Stimulated activated CD4-positive, alpha-beta T cell treated with anti-CD3 and anti-CD28 coated beads, Interleukin-2, amount 100 ng/mL, for 24 hours (primary cell): ENCODE results near the gene RBBP5.
"Not testable (repeated sequence)": the region's sequence is repeated elsewhere in the genome, so short reads cannot be mapped to it uniquely, and the experiment has no call there.

ENCODE experiments used
- DNase-seq, 2 donors: peaks; one replicate each; pipeline ENCODE4 v3.0.0-alpha.2; 2020

Gene RBBP5, protein sequence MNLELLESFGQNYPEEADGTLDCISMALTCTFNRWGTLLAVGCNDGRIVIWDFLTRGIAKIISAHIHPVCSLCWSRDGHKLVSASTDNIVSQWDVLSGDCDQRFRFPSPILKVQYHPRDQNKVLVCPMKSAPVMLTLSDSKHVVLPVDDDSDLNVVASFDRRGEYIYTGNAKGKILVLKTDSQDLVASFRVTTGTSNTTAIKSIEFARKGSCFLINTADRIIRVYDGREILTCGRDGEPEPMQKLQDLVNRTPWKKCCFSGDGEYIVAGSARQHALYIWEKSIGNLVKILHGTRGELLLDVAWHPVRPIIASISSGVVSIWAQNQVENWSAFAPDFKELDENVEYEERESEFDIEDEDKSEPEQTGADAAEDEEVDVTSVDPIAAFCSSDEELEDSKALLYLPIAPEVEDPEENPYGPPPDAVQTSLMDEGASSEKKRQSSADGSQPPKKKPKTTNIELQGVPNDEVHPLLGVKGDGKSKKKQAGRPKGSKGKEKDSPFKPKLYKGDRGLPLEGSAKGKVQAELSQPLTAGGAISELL

DNA sequence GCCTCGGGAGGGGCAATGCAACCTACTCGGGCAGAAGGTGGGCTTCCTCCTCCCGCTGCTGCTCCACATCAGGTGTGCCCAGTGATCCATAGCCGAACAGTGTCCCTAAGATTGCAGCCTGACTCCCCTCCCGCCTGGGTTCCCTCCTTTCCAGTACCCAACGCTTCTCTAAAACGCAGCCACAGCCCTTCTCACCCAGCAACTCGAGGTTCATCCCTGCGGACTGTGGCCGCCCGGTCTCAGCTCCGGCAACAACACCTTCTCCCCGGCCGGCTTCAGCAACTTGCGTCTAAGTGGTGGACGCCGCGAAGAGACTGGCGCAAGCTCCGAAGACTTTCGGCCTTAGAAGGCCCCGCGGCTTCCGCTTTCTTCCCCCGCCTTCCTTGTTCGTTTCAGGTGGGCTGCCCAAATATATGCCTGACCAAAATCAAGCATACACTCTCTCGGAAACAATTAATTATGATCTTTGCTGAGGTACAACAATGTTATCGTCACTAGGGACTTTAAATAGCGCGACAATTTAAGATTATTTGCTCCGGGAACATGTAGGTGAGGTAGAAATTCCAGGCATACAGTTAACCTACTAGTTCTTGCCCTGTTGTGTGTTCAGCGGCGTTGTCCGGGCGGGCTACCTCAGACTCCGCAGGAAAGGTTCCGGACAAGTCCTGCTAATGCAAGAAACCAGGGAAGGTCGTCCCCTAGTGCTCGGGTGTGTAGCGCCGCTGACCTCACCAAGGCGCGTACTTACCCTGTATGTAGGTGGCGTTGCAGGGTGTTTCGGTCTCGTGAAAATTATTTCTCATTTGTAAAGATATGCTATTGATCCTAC is at the start of gene RBBP5:
RBBP5 (minus strand) TSS at position 319 of the 829 bp plus-strand sequence; CDS start at position 214, 105 bp downstream.
- DNase-seq: peak; percentile 93 to 96

DNA sequence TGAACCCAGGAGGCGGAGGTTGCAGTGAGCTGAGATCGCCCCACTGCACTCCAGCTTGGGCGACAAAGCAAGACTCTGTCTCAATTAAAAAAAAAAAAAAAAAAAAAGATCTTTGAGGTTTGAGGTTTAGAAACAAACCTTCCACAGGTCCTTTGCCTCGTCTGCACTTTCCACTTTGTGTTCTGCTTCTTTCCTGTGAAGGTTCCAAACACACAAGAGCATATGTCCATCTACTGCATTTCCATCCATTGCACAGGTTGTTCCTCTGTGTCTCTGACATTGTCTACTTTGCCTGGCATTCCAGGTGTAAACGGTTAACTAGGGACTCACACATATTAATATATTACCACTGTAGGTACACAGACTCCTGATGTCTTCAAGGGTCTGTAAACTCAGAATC is 49.6 kb upstream of the RBBP5 start:
- no peak for DNase-seq

DNA sequence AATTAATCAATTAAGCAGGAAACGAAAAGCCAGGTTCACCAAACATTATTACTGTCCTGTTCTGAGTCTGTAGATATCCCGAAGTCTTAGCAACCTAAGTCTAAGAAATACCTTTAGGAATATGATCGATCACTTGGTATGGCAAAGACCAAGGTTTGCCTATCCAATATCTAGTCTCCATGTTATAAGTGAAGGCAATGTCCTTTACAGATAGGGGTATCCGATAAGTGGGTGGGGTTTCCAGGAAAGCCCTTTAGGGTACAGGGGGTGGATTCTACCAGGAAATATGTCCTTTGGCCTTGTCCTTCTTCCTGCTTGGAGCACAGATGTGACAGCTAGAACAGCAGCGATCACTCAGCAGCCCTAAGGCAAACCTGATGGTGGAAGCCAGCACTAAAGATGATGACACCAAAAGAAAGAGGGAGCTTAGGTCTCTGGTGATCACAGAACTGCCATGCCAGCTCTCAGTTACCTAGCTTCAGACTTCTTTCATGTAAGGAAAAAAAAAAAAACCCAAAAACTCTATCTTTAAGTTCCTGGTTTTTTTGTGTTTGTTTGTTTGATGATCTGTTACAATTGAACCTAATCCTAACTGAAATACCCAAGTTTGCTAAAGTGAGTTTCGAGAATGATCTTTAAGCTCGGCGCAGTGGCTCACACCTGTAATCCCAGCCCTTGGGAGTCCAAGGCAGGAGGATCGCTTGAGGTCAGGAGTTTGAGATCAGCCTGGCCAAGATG is 48.9 kb upstream of the RBBP5 start:
- no peak for DNase-seq

DNA sequence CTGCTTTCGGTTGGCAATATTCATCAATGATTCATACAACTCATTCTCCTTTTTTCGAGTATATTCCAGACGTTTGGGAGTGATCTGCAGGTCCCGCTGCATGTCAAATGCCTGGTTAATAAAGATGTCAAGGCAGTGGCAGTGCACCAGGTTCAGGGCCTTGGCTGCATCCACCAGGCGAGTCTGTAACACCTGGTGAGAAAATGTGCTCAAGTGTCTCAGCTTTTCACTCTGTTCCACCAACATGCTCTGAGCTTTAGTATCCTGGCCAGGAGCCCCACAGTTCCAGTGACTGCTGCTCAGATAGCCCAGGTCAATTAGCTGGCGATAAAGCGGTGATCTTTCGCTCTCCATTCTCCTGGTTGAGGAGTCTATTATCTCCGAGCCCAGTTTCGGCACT is 47.5 kb upstream of the RBBP5 start:
- no peak for DNase-seq

DNA sequence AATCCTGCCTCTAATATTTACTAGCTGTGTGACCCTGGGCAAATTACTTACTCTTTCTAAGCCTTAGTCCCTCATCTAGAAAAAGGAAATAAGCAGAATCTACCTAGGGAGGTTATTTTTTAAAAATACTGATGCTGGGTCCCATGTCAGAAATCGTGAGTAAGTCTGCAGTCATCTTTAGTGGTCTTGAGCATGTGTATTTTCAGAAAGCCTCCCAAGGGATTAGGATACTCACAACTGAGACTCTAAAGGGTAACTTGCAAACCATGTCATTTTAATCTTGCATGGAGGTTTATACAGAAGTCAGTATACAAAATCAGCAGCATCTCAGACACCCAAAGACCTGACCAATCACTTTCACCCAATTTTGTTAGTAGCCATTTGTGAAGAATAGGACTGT is 46.5 kb upstream of the RBBP5 start:
- DNase-seq: no peak

DNA sequence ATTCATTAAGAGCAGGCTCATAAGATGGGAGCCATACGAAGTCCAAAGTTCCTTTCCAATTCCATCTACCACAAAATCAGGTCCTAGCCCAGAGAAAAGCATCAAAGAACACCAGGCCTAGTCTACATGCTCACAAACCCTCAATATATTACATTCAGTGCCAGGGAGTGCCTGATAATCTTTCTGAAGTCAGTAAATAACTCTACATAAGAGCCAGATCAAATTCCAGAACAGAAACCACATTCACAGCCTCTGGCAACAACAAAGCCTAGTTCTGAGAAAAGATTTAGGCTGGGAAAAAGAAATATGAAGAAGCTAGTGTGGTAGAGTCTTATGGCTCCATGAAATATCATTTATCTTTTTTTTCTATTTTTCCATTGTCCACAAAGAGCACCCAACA is 40.5 kb upstream of the RBBP5 start:
- DNase-seq: no peak

DNA sequence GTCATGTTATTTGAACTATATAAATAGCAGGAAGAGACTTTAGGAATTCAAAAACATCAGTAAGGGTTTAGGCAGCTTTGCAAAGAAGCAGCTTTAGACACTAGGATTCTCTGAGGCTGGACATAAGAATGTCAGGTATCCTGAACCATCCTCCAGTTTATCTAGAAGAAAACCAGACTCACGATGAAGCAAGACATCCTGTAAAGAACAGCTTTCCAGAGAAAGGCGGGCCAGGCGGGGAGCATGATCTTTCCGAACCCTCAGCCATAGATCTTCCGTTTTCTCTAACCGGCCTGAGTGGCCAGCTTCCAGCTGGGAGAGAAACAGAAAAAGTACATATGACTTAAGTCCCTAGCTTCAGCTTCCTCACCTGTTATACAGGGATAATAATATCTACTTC is 39.3 kb upstream of the RBBP5 start:
- no peak for DNase-seq

DNA sequence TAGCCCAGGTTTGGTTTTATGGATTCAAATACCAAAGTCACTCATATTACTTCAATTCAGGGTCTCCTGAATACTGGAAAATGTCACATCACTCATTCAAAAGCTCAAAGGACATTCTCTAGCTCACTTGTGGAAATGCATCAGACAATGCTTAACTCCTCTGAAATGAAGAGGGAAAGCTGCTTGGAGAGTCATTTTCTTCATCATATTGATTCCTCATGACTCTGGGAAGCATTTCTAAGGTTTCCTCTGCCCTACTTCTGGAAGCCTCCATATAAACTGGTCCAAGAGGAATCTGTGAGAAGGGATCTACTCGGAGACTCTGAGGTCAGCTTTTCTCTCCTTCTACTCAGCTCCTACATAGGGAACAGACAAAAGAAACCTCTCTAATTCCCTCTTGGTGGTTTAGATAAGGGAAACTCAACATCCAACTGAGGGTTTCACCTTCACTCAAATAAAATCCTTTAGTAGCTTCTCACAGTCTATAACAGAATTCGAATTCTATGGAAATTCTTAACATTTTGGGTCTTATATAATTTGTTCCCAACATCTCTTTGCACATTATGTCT is 36.4 kb upstream of the RBBP5 start:
- no peak for DNase-seq

DNA sequence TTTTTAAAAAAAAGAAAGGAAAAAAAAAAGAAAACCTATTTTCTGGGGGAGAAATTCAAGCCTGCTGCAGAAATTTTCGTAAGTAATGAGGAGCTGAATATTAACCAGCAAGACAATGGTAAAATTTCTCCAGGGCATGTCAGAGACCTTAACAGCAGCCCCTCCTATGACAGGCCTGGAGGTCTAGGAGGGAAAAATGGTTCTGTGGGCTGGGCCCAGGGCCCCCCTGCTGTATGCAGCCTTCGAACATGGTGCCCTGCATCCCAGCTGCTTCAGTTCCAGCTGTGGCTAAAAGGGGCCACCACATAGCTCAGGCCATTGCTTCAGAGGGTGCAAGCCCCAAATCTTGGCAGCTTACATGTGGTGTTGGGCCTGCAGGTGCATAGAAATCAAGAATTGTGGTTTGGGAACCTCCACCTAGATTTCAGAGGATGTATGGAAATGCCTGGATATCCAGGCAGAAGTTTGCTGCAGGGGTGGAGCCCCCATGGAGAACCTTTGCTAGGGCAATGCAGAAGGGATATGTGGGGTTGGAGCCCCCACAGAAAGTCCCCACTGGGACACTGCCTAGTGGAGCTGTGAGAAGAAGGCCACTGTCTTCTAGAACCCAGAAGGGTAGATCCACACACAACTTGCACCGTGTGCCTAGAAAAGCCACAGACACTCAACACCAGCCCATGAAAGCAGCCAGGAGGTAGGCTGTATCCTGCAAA is 34.0 kb upstream of the RBBP5 start:
- not testable (repeated sequence) for DNase-seq

DNA sequence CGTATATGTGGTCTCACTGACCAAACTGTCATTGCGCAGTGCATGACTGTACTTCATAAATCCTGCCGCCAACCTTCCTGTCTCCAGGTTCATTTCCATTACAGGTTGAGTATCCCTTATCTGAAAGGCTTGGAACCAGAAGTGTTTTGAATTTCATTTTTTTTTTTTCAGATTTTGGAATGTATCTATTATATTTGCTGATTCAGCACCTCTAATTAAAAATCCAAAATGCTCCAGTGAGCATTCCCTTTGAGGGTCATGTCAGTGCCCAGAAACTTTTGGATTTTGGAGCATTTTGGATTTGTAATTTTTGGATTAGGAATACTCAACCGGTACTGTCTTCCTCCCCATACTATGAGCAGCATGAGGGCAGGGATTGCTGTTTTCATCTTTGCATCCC is 30.7 kb upstream of the RBBP5 start:
- no peak for DNase-seq

DNA sequence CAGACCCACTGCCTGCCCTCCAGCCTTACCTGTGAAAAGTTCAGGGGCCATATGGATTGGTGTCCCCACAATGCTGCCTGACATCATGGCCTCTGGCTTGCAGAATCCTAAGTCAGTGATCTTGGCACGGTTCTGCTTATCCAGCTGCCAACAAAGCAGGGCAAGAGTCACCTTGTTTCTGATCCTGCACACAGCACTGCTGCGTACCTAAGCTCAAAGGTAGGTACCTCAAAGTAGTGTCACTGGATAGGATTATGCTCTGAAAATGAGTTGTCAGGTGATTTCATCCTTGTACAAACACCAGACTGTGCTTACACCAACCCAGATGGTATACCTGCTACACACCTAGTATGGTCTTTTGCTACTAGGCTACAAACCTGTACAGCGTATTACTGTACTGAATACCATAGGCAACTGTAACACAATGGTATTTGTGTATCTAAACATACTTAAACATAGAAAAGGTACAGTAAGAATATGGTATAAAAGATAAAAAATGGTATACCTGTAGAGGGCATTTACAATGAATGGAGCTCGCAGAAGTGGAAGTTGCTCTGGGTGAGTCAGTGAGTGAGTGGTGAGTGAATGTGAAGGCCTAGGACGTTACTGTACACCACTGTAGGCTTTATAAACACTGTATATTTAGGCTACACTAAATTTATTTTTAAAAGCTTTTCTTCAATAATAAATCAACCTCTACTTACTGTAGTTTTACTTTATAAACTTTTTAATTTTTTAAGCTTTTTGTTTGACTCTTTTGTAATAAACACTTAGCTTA is 29.1 kb upstream of the RBBP5 start:
- no peak for DNase-seq

DNA sequence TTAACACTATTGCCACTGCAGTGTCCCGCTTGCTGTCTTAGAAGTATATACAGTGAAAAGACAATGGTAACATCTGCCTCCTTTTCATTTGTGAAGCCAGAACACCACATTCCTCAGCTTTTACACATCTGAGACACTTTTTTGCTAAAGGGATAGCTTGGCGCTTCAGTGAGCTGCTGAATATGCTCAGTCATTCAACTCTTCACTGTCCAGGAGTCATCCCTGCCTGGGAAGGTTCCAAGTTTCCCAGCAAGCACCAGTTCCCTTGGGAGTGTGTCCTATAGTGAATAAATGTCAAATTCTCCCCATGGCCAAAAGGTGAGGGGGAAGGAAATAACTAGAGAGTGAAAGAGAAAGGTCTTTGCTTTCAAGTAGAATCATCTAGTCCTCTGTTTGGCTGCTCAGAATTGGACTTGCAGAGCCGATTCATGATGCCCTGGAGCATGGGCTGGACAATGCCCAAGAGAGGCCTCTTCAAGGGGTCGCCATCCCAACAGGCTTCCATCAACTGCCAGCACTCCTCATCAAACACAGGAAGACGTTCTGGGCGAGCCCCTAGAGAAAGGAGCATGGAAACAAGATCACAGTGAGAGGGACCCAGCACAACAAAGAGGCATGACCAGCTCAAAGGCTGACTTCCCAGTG is 25.5 kb upstream of the RBBP5 start:
- DNase-seq: no peak

DNA sequence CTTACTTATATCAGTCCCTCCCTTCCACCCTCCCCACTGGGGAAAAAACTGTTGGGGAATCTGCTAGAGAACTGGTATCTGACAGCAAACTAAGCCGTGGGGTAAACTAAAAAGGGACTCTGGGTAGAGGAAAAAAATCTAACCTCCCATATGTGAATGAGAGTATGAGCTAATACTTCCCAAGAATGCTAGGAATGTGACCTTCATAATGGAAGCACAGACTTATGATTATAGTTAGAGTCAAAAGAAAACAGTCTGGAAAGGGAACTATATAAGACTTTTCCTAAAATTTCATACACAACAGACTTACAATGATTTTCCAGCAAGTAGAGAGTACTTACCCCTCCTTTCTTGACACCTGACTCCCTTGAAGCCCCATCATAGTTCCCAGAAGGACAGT is 23.0 kb upstream of the RBBP5 start:
- no peak for DNase-seq

DNA sequence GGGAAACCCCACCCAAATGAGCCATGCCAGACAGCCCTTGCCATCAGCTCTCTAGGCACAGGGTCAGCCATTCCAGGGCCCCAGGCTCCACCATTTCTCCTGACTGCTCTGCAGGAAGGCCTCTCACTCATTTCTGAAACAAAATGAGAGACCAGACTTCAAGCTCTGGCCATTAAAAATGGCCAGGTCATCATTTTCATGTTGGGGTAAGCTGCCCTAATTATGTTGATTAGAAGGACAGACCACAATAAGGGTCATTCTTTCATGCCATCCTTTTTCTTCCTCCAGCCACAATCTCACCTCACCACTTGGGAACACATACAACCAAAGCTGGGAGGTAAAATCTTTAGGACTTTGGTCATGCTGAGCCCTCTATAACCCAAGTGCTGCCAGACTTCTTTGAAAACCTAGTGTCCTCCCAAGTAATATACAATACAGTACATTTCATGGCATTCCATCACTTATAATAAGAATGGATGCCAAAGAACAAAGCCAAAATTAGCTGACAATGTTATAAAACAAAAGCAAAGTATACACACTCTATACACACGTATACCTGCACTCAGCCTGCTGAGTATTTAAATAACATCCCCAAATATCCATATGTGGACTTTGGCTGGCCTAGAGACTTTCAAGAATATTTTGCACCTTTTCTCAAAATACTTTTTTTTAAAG is 22.4 kb upstream of the RBBP5 start:
- DNase-seq: no peak

DNA sequence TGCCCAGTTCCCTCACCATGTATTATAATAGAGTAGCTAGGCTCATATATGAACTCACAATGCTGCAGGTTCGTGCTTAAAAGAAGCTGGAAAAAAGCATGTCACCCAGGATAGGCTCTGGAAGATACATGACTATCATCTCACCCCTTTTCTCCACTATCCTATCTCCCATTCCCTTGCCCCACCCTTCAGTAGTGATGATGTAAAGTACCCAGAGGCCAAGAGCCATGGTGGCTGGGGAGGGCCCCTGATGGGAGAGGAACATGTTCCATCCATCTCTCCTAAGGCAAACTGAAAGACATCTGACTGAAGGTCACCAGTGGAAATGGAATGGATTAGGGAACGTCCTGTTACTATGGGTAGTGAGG is 20.3 kb upstream of the RBBP5 start:
- DNase-seq: no peak

DNA sequence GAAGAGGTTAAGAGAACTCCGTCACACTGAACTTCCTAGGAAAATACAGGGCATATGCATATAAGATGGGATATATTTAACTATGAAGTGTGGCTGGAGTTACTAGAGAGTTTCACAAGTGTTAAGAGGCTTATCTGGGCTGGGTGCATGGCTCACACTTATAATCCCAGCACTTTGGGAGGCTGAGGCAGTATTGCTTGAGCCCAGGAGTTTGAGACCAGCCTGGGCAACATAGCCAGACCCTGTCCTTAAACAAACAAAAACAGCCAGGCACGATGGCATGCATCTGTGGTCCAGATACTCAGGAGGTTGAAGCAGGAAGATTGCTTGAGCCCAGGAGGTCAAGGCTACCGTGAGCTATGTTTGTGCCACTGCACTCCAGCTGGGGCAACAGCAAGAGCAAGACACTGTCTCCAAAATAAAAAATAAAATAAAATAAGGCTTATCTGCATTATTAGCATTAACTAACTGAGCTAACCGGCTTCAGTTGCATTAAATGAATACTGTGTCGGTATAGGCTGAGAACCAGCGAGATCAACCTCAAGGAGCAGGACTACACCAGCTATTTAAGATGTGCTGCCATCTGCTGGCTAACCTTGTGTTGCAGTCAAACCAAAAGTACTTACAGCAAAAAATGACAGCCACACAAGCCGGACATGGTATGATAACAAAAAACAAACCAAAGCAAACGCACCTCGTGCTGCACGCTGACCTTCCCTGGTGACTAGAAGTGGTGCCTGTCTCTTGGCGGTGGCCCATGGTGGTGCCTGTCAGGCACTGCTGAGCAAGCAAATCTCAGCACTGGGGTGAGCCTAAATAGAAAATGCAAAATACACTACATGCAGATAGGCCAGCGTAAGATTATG is 19.7 kb upstream of the RBBP5 start:
- DNase-seq: peak; percentile 80 to 81

DNA sequence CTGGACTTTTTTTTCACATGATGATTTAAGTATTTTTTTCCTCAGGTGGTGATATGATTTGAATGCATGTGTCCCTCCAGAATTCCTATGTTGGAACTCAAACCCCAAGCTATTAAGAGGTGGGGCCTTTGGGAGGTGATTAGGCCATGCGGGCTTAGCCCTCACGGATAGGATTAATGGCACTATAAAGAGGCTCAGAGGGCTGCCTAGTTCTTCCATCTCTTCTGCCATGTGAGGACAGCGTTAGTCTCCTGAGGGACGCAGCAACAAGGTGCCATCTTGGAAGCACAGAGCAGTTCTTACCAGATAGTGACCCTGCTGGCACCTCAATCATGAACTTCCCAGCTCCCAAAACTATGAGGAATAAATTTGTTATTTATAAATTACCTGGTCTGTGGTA is 18.3 kb upstream of the RBBP5 start:
- no peak for DNase-seq

DNA sequence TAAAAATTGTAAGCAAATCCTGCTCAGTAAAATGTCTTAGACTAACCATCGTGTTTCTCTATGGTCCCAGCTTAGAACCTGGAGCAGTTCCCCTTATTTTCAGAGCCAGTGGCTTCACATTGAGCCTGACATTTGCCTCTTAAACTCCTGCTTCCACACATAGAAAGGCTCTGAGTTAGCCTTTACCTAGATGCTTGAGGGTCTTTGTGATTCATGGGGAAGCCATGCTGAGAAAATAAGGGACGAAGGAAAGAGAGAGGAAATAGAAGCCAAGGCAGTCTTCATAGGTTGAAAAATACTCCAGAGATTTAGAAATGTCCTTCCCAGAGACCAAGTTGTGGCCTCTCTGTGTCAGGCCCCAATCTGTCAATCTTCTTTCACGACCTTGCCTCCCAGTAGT is 16.1 kb upstream of the RBBP5 start:
- no peak for DNase-seq

DNA sequence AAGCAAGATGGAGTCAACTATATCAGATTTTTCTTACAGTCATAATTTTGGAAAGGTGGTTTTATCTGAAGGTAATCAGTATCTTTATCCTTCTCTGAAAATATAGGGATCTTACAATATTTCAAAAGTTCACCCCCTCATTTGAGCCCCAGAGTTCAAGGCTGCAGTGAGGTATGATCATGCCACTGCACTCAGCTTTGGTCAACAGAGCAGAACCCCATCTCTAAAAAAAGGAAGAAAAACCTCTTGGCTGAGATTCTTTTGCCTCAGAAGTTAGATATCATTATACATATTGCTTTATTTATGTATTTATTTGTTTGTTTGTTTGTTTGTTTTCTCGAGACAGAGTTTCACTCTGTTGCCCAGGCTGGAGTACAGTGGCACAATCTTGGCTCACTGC is 11.5 kb upstream of the RBBP5 start:
- no peak for DNase-seq
